Psoas muscle (tissue), 8 donors: ENCODE results near the gene FDX1. TPM values are rescaled to one million over a fixed set of nuclear protein-coding genes. Genes with fewer than 3 reads are reported as not detected.
A peak's percentile ranks its signal among the peaks of the same experiment; 100 is the strongest.

Experiments used
- ATAC-seq, 4 donors: fragments of 200-7000 bp; cut with Tn5 transposase; one replicate each; pipeline ENCODE4 v1.9.1; 2020; ENCODE audit warnings: moderate library complexity in 3 of 4, mild to moderate bottlenecking in 2 of 4
- DNase-seq, 2 donors: peaks; one replicate each; pipeline ENCODE4 v3.0.0-alpha.2; 2020
- H3K27ac ChIP-seq: fragments of 200-600 bp; one replicate; pipeline ENCODE4 v1.8.0; 2022
- H3K27me3 ChIP-seq, 3 donors: fragments of 200-600 bp in 1 of 3; one replicate each; pipeline versions ENCODE4 v1.6.1 to v1.8.0; 2013 to 2022; ENCODE audit warnings: low read length in 2 of 3, mild to moderate bottlenecking in 2 of 3, moderate library complexity in 1 of 3; ENCODE audit not compliant: insufficient read depth in 3 of 3
- H3K36me3 ChIP-seq, 2 donors: fragments of 200-600 bp in 1 of 2; one replicate each; pipeline versions ENCODE4 v1.6.1 to v1.8.0; 2013 to 2022; ENCODE audit warnings: low read depth in 1 of 2, mild to moderate bottlenecking in 1 of 2, moderate library complexity in 1 of 2; ENCODE audit not compliant: insufficient read depth in 1 of 2
- H3K4me1 ChIP-seq: fragments of 200-600 bp; one replicate; pipeline ENCODE4 v1.8.0; 2022
- H3K4me3 ChIP-seq: fragments of 200-600 bp; one replicate; pipeline ENCODE4 v1.8.0; 2022; ENCODE audit warnings: mild to moderate bottlenecking
- H3K9me3 ChIP-seq: fragments of 200-600 bp; one replicate; pipeline ENCODE4 v1.8.0; 2022
- WGBS, 3 donors: extraction: QIAGEN DNeasy Blood & Tissue Kit; methylation state at CpG; one replicate each; pipeline versions ENCODE4 v1.1.6 to v1.1.7; 2013; 5-methylcytosine and 5-hydroxymethylcytosine counted together
- intact Hi-C, 2 donors: fragments of 100-400 bp; cut with DNase I; formaldehyde crosslinking; loops; one replicate each; pipeline versions ENCODE4 v1.11.0 to v1.14.2; 2022
- polyA plus RNA-seq, 3 donors: library from polyadenylated mRNA; stranded (reverse); fragments of 200-250 nt; gene quantifications; one replicate each; pipeline ENCODE4 v1.2.3, GENCODE V29; 2013
- total RNA-seq, 4 donors: library from RNA; stranded (reverse); fragmentation: NEBNext Ultra II Directional in 2 of 4; extraction: Animal tissue kit (Norgen Biotek cat#: 25700) in 2 of 4; gene quantifications; one replicate each; pipeline versions ENCODE4 v1.2.1 to v1.2.4, GENCODE V29; 2021 to 2023
- TF ChIP-seq, protein P1 (sequence below): fragments of 200-600 bp; IDR thresholded peaks from one replicate; pipeline ENCODE4 v1.8.0; 2022; ENCODE audit warnings: antibody characterized with exemption
- donor health status: healthy with polysubstance abuse.
- donor health status: DM: no; HTN: no; CAD: no; lungs with moderate emphysema.
- donor health status: Bipolar disorder and iron deficiency.
- donor health status: healthy.
- donor health status: DM: yes; HTN: yes; CAD: no.
- donor health status: DM: no; HTN: no; CAD: no.
- donor health status: DM: no; HTN: no; CAD: no.
- donor health status: DM: yes; HTN: yes; CAD: no.

FDX1 gene
- total and polyA plus RNA-seq, 7 donors: 13.6 to 23.7 (median 15.2) TPM

DNA sequence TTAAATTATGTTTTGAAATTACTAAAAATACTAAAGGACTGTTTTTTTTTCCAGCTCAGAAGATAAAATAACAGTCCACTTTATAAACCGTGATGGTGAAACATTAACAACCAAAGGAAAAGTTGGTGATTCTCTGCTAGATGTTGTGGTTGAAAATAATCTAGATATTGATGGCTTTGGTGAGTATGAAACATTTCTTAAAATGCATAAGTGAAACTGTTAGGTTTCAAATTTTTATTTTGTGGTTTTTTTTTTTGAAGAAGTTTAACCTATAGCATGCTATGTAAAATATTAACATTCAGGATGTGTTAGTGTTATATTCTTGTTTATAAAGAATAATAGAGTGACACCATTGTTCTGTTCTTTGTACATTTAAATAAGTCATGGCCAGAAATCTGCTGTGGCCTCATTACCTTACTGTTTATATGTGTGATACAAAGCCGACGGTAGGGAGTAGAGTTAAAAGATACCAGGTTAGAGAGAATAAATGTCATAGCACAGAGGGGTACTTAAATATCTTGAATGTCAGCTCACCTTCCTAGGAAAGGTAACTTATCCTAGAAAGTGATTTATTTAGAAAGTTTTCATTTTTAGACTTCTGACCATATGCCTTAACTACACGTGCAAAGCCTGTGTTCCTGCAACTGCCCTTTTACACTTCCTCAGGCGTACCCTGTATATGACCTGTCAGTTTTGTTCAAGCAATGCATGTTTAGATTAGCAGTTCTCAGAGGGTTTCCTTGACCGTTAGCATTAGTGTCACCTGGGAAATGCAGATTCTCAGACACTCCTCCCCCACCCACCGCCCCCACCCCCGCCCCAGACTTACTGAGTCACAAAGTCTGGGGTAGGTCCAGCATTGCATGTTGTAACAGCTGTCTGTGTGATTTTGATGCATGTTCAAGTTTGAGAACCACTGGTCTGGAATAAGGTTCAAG, 6.3 kb downstream of the FDX1 start:
- Histone ChIP-seq H3K27me3 (no peaks in the 10 kb centered on the region), H3K36me3 (peaks cover 0 to 16% of the 10 kb centered on the region in 2 donors), H3K4me1 (peaks cover 53% of the 10 kb centered on the region), H3K9me3 (no peaks in the 10 kb centered on the region), H3K27ac (peak overlapping the region; percentile 64), H3K4me3 (peak overlapping the region; percentile 2)
- intact Hi-C loops: no loop called here
- ATAC-seq (peak; percentile 73 to 87 (median 77)), DNase-seq (no peak)
- TF ChIP-seq, protein P1, sequence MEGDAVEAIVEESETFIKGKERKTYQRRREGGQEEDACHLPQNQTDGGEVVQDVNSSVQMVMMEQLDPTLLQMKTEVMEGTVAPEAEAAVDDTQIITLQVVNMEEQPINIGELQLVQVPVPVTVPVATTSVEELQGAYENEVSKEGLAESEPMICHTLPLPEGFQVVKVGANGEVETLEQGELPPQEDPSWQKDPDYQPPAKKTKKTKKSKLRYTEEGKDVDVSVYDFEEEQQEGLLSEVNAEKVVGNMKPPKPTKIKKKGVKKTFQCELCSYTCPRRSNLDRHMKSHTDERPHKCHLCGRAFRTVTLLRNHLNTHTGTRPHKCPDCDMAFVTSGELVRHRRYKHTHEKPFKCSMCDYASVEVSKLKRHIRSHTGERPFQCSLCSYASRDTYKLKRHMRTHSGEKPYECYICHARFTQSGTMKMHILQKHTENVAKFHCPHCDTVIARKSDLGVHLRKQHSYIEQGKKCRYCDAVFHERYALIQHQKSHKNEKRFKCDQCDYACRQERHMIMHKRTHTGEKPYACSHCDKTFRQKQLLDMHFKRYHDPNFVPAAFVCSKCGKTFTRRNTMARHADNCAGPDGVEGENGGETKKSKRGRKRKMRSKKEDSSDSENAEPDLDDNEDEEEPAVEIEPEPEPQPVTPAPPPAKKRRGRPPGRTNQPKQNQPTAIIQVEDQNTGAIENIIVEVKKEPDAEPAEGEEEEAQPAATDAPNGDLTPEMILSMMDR: no peak
- 51 to 58% (median 55%) methylated on average over 8 of the region's 8 CpGs for WGBS, 3 donors

DNA sequence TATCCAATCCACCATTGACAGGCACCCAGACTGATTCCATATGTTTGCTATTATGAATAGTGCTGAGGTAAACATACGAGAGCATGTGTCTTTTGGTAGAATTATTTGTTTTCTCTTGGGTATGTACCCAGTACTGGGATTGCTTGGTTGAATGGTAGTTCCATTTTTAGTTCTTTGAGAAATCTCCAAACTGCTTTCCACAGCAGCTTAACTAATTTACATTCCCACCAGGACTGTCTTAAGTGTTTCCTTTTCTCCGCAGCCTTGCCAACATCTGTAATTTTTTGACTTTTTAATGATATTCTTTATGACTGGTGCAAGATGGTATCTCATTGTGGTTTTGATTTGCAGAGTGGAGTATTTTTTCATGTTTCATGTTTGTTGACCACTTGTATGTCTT, 8.3 kb downstream of the FDX1 start:
- Histone ChIP-seq H3K36me3 (peaks cover 0 to 16% of the 10 kb centered on the region in 2 donors), H3K27me3 (no peaks in the 10 kb centered on the region), H3K9me3 (no peaks in the 10 kb centered on the region), H3K27ac (no peak overlapping the region), H3K4me3 (no peak overlapping the region), H3K4me1 (peaks cover 33% of the 10 kb centered on the region)
- WGBS, 3 donors: 81 to 94% (median 83%) methylated on average over 2 of the region's 2 CpGs
- ATAC-seq: no peak
- no peak for DNase-seq
- intact Hi-C loops: no loop called here
- TF ChIP-seq, protein P1: no peak

DNA sequence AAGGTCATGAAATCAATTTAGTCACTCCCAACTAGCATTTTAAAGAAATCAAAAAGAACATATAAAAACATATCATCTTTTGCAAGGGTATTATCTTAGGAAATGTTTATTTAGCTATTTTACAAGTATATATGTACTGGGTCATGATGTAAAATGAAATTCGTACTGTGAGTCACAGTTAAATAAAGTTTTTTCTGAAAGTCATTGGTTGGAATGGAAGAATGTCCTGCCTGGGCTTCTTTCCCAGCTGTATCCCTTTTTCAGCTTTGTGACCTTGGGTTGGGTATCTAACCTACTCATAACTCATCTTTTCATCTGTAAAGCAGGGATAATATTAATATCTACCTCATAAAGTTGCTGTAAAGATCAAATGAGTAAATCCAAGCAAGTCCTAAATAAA, 15.7 kb downstream of the FDX1 start:
- no peaks in the 10 kb centered on the region for H3K9me3 ChIP-seq
- H3K27ac ChIP-seq: no peak overlapping the region
- no peak for ATAC-seq
- no peaks in the 10 kb centered on the region for H3K4me1 ChIP-seq
- H3K27me3 ChIP-seq: no peaks in the 10 kb centered on the region
- H3K36me3 ChIP-seq: no peaks in the 10 kb centered on the region
- DNase-seq: no peak
- TF ChIP-seq, protein P1: no peak
- intact Hi-C loops: loop anchor here in 1 of 2 donors (5.0 kb wide), 1 partner anchor 787 kb away; no protein-coding TSS in a partner anchor
- 40 to 54% (median 42%) methylated on average over 1 of the region's 1 CpG for WGBS, 3 donors
- no peak overlapping the region for H3K4me3 ChIP-seq

DNA sequence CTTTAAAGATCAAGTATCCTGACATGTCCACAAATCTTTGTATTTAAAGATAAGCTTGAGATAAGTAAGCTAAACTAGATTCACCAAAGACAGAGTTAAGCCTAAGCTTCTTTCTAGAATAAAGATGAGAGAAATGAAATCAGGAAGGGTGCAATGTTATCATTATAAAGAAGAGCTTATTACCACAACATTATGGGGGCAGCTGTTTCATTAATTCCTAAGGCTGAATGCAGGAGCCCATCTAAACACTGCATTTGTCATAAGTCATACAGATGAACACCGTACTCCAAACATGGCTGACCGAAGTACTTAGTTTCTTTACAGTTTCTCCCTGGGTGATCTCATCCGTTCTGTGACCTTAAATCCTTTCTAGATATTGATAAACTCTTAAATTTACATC, 16.3 kb downstream of the FDX1 start:
- Histone ChIP-seq H3K36me3 (no peaks in the 10 kb centered on the region), H3K9me3 (no peaks in the 10 kb centered on the region), H3K27ac (no peak overlapping the region), H3K27me3 (no peaks in the 10 kb centered on the region), H3K4me1 (no peaks in the 10 kb centered on the region), H3K4me3 (no peak overlapping the region)
- no peak for ATAC-seq
- TF ChIP-seq, protein P1: no peak
- WGBS, 3 donors: 96 to 98% (median 96%) methylated on average over 3 of the region's 3 CpGs
- no peak for DNase-seq
- intact Hi-C loops: loop anchor here in 1 of 2 donors (5.0 kb wide), 1 partner anchor 786 kb away; no protein-coding TSS in a partner anchor
